HPDE6-E6E7 (cell line): ENCODE results near the gene AURKA.
"Not testable (repeated sequence)": the region's sequence is repeated elsewhere in the genome, so short reads cannot be mapped to it uniquely, and the experiment has no call there.

Experiments
- DNase-seq: peaks from one replicate; pipeline ENCODE4 v3.0.0; 2011; ENCODE audit warnings: missing footprints; ENCODE audit errors: extremely low spot score

AURKA gene

DNA sequence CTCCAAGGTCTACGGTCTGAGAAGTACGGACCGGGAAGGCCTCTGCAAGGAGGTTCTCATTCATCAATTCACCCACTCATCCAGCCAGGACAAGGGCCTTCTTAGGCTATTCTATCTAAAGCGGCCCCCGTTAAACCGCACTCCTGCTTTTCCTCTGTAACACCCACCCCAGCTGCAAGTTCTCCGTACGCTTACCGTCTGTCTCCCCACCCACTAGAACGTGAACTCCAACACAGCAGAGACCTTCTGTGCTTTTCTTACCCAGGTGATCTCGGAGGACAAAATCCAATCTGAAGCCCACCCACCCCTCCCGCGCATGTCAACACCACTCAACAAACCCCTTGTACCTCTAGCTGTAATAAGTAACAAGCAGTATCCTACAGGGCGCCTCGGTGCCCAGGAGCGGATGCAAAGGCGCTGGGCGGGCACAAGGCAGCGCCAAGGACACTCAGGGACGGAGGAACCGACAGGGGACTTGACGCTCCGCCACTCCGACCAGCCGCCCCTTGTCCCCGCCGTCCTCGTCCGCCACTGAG lies 351 bp downstream of the AURKA start:
- peak; percentile 33 for DNase-seq

DNA sequence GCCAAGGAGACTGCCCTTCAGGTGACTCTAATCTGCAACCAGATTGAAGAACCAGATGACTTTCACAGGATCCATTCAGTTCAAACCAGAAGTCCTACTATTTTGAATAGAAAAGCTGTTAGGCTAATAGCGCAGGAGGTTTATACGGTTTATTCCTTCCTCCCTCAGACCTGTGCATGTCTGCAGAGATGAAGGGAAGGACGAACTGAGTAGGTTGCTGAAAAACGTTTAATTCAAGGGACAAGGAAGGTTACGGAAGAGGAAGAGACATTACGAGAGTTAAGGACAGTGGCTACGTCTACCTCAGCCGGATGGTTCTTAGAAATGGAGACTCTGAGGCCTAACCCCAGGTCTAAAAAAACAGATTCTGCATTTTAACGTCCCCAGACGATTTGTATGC lies 978 bp downstream of the AURKA start:
- DNase-seq: no peak

- DNase-seq: not testable (repeated sequence)
These were observed 1.6 kb downstream of the AURKA start for GRCh38 chr20:56390396-56390795.

GRCh38 chr20:56389807-56390206 lies 2.2 kb downstream of the AURKA start:
- DNase-seq: no peak

GRCh38 chr20:56388882-56389281 lies 3.1 kb downstream of the AURKA start:
- DNase-seq: no peak

DNA sequence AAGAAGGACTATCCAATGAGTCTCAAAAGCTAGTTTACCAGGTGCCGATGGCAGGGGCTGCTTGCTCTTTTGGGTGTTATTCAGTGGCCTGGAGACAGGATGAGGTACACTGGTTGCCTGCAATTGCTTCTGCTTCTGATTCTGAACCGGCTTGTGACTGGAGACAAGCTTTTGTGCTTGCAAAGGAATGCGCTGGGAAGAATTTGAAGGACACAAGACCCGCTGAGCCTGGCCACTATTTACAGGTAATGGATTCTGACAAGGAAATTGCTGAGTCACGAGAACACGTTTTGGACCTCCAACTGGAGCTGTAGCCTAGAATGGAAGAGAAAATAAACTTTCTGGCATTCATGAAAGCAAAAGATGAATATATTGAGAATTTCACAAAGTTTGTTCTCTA lies 5.8 kb downstream of the AURKA start:
- DNase-seq: no peak

DNA sequence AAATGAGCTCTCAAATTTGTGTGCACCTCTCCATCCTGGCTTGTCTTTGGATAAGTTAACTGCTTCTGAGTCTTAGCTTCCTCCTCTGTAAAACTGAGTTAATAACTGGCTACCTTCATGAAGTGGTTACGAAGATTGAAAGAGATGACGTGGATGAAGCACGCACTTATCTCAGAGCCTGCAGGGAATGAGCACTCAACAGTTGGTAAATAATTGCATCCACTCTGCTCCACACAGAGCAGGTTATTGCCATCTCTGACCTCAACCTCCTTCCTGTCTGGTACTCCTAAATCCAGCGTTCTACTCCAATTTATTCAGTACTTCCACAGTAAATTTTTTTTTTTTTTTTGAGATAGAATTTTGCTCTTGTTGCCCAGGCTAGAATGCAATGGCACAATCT lies 6.9 kb downstream of the AURKA start:
- no peak for DNase-seq

- no peak for DNase-seq
These were observed 8.7 kb downstream of the AURKA start for GRCh38 chr20:56383334-56383733.

- no peak for DNase-seq
These were observed 9.3 kb downstream of the AURKA start for GRCh38 chr20:56382696-56383095.

DNA sequence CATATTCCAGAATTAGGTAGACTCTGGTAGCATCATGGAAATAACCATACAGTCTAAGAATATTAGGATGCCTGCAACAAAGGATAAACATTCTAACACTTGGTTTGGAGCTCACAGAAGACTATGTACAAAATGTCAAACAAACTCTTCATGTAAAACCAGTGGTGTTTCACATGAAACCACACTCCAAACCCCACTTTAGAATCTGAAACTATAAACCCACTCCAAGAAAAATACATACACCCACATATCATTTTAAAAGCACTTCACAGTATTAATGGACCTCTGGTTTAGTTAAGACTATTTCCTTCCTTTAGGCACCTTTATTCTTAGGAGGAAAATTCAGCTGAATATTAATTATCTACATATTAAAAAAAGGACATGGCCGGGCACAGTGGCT lies 10.5 kb downstream of the AURKA start:
- no peak for DNase-seq

GRCh38 chr20:56380375-56380774 lies 11.6 kb downstream of the AURKA start:
- no peak for DNase-seq

DNA sequence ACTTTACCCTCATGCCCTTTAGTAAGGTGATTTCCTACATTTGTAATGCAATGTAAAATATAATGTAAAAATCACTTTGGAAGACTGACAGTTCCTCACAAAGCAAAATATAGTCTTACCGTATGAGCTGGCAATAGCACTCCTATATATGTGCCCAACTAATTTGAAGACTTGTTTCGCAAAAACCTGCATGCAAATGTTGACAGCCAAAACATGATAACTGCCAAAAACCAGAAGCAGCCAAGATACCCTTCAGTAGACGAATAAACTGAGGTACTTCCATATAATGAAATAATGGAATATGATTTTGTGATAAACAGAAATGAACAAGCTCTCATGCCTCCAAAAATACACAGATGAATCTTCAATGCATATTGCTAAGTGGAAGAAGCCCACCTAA lies 13.6 kb downstream of the AURKA start:
- DNase-seq: no peak

DNA sequence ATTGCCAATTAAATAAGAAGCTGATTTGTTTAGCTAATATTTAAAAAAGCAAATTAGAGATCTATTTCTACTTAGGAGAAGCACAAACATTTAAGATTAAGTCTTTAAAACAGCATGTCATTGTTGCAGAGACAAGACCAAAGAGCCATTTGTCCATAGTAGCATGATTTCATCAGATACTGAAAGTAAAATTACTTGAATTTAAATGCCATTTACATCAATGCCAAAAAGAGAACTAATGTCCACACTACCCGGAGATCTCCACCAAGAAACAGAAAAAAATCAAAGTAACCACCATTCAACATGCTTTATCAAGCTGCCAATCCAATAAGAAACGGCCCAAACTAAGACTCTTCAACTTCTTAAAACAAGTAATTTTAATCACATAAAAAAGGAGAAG lies 15.7 kb downstream of the AURKA start:
- DNase-seq: no peak

- DNase-seq: peak; percentile 90
These were observed 18.1 kb downstream of the AURKA start for GRCh38 chr20:56373942-56374341.

DNA sequence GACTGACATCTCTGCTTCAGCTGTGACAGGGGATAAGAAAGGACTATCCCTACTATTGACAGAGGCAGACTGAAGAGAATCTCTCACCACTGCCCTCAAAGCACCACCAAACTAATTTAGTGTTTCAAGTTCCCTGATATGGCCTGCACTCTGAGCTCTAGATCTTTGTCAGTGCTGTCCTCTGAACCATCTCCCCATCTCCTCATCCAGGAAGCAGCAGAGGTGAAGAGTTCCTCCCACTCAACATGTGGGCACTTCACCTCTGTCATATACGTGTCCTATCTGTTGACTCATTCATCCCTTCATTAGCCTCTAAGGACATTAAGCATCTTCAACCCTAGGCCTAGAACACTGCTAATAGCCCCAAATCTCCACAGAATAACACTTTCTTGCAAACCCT lies 19.2 kb downstream of the AURKA start:
- DNase-seq: no peak

DNA sequence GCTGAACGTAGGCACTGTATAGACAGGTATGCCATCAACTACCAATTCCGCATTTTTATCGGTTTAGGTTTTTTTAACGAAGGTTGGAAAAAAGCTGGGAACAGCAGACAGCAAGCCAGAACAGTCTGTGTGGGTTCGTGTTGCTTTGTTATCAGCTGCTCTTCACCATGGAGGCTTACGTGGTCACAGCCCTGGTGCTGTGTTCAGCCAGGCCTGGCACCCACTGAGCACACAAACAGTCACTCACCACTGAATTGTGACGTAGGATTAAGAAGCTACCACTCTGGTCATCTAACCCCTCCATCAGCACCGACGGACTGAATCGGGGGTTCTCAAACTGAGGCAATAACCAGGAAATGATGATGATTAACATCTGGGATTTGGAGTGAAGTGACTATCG lies 20.0 kb downstream of the AURKA start:
- DNase-seq: no peak

GRCh38 chr20:56369179-56369578 lies 22.8 kb downstream of the AURKA start:
- no peak for DNase-seq

GRCh38 chr20:56368351-56369134 lies 23.5 kb downstream of the AURKA start:
- no peak for DNase-seq

GRCh38 chr20:56363491-56363890 lies 28.5 kb downstream of the AURKA start:
- no peak for DNase-seq

GRCh38 chr20:56362833-56363413 lies 29.1 kb downstream of the AURKA start:
- no peak for DNase-seq

DNA sequence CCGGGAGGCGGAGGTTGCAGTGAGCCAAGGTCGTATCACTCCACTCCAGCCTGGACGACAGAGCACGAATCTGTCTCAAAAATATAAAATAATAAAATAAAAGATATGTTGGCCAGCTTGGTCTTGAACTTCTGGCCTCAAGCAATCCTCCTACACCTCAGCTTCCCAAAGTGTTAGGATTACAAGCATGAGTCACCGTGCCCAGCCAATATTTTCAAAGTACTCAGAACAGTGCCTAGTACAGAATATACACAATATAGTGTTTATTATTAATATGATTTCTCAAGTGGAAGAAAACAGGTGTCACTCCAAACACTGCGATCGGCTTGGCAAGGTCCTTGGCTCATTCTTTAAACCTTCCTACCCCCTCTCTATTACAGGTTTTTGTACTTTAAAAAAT lies 30.1 kb downstream of the AURKA start:
- no peak for DNase-seq

- no peak for DNase-seq
These were observed 31.2 kb downstream of the AURKA start for GRCh38 chr20:56360908-56361205.

GRCh38 chr20:56360133-56360907 lies 31.7 kb downstream of the AURKA start:
- peak; percentile 36 for DNase-seq
